Measurements from ENCODE around the gene RAPH1.

RAPH1 gene

GRCh38 chr2:203455209-203455608 lies 79.9 kb downstream of the RAPH1 start:
- H3K36me3 ChIP-seq (ENCODE audit: control insufficient read depth, insufficient read depth, low read length) = no peaks in the 10 kb centered on the region
- TF ChIP-seq CTCF (IDR thresholded peaks at IDR 0.05; ENCODE audit: insufficient read depth, low read length, poor library complexity, severe bottlenecking) = no peak
- H3K27me3 ChIP-seq (replicated peaks; ENCODE audit: control insufficient read depth, insufficient read depth, low read length) = no peaks in the 10 kb centered on the region
- H3K4me3 ChIP-seq (replicated peaks; ENCODE audit: low read depth, low read length) = no peak overlapping the region
- no peak for DNase-seq (ENCODE audit: extremely low read depth, insufficient read length)

GRCh38 chr2:203453858-203454451 lies 81.1 kb downstream of the RAPH1 start:
- Histone ChIP-seq H3K4me3 (replicated peaks; ENCODE audit: low read depth, low read length) (no peak overlapping the region), H3K36me3 (ENCODE audit: control insufficient read depth, insufficient read depth, low read length) (no peaks in the 10 kb centered on the region), H3K27me3 (replicated peaks; ENCODE audit: control insufficient read depth, insufficient read depth, low read length) (no peaks in the 10 kb centered on the region)
- peak; percentile 68 for TF ChIP-seq CTCF (IDR thresholded peaks at IDR 0.05; ENCODE audit: insufficient read depth, low read length, poor library complexity, severe bottlenecking)
- no peak for DNase-seq (ENCODE audit: extremely low read depth, insufficient read length)

GRCh38 chr2:203451689-203452088 lies 83.4 kb downstream of the RAPH1 start:
- TF ChIP-seq CTCF (IDR thresholded peaks at IDR 0.05; ENCODE audit: insufficient read depth, low read length, poor library complexity, severe bottlenecking) = no peak
- no peak overlapping the region for H3K4me3 ChIP-seq (replicated peaks; ENCODE audit: low read depth, low read length)
- DNase-seq (ENCODE audit: extremely low read depth, insufficient read length) = no peak
- no peaks in the 10 kb centered on the region for H3K27me3 ChIP-seq (replicated peaks; ENCODE audit: control insufficient read depth, insufficient read depth, low read length)
- no peaks in the 10 kb centered on the region for H3K36me3 ChIP-seq (ENCODE audit: control insufficient read depth, insufficient read depth, low read length)

- no peak for TF ChIP-seq CTCF (IDR thresholded peaks at IDR 0.05; ENCODE audit: insufficient read depth, low read length, poor library complexity, severe bottlenecking)
- no peak overlapping the region for H3K4me3 ChIP-seq (replicated peaks; ENCODE audit: low read depth, low read length)
- DNase-seq (ENCODE audit: extremely low read depth, insufficient read length) = no peak
- no peaks in the 10 kb centered on the region for H3K27me3 ChIP-seq (replicated peaks; ENCODE audit: control insufficient read depth, insufficient read depth, low read length)
- H3K36me3 ChIP-seq (ENCODE audit: control insufficient read depth, insufficient read depth, low read length) = no peaks in the 10 kb centered on the region
These were observed 84.1 kb downstream of the RAPH1 start for GRCh38 chr2:203451011-203451410.

- no peak for TF ChIP-seq CTCF (IDR thresholded peaks at IDR 0.05; ENCODE audit: insufficient read depth, low read length, poor library complexity, severe bottlenecking)
- no peak overlapping the region for H3K4me3 ChIP-seq (replicated peaks; ENCODE audit: low read depth, low read length)
- H3K36me3 ChIP-seq (ENCODE audit: control insufficient read depth, insufficient read depth, low read length) = no peaks in the 10 kb centered on the region
- H3K27me3 ChIP-seq (replicated peaks; ENCODE audit: control insufficient read depth, insufficient read depth, low read length) = no peaks in the 10 kb centered on the region
- DNase-seq (ENCODE audit: extremely low read depth, insufficient read length) = no peak
These were observed 84.5 kb downstream of the RAPH1 start for GRCh38 chr2:203450561-203450960.

- no peaks in the 10 kb centered on the region for H3K36me3 ChIP-seq (ENCODE audit: control insufficient read depth, insufficient read depth, low read length)
- no peak for TF ChIP-seq CTCF (IDR thresholded peaks at IDR 0.05; ENCODE audit: insufficient read depth, low read length, poor library complexity, severe bottlenecking)
- no peak for DNase-seq (ENCODE audit: extremely low read depth, insufficient read length)
- no peak overlapping the region for H3K4me3 ChIP-seq (replicated peaks; ENCODE audit: low read depth, low read length)
- no peaks in the 10 kb centered on the region for H3K27me3 ChIP-seq (replicated peaks; ENCODE audit: control insufficient read depth, insufficient read depth, low read length)
These were observed 88.3 kb downstream of the RAPH1 start for GRCh38 chr2:203446780-203447179.
